ENCODE data around the gene COG3. TPM values are rescaled to one million over a fixed set of nuclear protein-coding genes. Genes with fewer than 3 reads are reported as not detected.

Gene COG3
- total RNA-seq, 2 donors from 2014 or later, result 20.3 to 36.3 TPM

GRCh38 chr13:45492538-45492937, 27.8 kb downstream of the COG3 start:
- no peak overlapping the region for H3K4me3 ChIP-seq
- H3K27me3 ChIP-seq (replicated peaks; ENCODE audit: insufficient read depth), result no peaks in the 10 kb centered on the region
- H3K36me3 ChIP-seq, result peaks cover 23% of the 10 kb centered on the region
- TF ChIP-seq CTCF (IDR thresholded peaks at IDR 0.05), result no peak
- no peaks in the 10 kb centered on the region for H3K4me1 ChIP-seq (ENCODE audit: control insufficient read depth in 1 of 2, low read depth in 2 of 2)
- no peaks in the 10 kb centered on the region for H3K9me3 ChIP-seq
- no peak for DNase-seq (ENCODE audit: low spot score)
- ATAC-seq (ENCODE audit: insufficient number of reproducible peaks, low FRiP score, low read depth), result no peak
- H3K27ac ChIP-seq, result no peak overlapping the region

DNA sequence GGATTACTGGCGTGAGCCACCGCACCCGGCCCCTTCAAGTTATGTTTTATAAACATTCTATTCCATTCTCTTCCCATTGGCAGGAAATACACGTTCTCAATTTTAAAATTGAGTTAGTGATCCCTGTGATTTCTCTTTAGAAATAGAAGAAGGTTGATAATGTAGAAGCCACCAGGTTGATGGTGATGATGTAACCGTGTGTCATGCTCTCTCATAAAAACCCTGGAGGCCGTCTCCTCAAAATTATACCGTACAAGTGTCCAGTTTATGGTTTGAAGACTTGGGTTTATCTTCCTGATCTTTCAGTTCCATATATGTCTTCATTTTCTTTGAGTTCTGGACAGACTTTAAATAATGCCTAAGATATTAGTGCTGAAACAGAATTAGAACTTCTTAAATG, 32.2 kb downstream of the COG3 start:
- DNase-seq (ENCODE audit: low spot score), result no peak
- no peak for ATAC-seq (ENCODE audit: insufficient number of reproducible peaks, low FRiP score, low read depth)
- Histone ChIP-seq H3K36me3 (peaks cover 22% of the 10 kb centered on the region), H3K27me3 (replicated peaks; ENCODE audit: insufficient read depth) (no peaks in the 10 kb centered on the region), H3K4me1 (ENCODE audit: control insufficient read depth in 1 of 2, low read depth in 2 of 2) (no peaks in the 10 kb centered on the region), H3K27ac (no peak overlapping the region), H3K4me3 (no peak overlapping the region), H3K9me3 (no peaks in the 10 kb centered on the region)
- TF ChIP-seq CTCF (IDR thresholded peaks at IDR 0.05), result no peak

DNA sequence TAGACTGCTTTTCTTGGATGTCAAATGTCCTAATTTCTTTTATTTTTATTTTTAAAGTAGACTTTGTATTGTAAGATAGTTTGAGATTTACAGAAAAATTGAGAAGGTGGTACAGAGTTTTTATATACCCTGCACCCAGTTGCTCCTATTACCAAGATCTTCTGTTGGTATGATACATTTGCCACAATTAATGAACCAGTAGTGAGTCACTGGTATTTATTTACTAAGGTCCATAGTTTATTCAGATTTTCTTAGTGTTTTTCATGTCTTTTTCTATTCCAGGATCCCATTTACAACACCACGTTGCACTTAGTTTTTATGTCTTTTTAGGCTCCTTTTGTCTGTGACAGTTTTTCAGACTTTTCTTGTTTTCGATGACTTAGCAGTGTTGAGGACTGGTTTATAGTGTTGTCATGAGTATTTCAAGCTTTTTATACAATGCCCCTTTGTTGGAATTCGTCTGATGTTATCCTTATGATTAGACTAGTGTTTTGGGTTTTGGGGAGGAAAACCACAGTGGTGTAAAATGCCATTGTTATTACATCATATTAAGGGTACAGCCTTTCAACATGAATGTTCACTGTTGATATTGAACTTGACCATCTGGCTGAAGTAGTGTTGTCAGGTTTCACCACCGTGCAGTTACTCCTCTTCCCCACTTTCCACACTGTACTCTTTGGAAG, 35.9 kb downstream of the COG3 start:
- ATAC-seq (ENCODE audit: insufficient number of reproducible peaks, low FRiP score, low read depth) (no peak), DNase-seq (ENCODE audit: low spot score) (no peak)
- Histone ChIP-seq H3K36me3 (peaks cover 33% of the 10 kb centered on the region), H3K27ac (peak overlapping the region in 1 of 2 donors; percentile 1), H3K4me1 (ENCODE audit: control insufficient read depth in 1 of 2, low read depth in 2 of 2) (no peaks in the 10 kb centered on the region), H3K9me3 (no peaks in the 10 kb centered on the region), H3K4me3 (no peak overlapping the region), H3K27me3 (replicated peaks; ENCODE audit: insufficient read depth) (no peaks in the 10 kb centered on the region)
- TF ChIP-seq CTCF (IDR thresholded peaks at IDR 0.05), result no peak

DNA sequence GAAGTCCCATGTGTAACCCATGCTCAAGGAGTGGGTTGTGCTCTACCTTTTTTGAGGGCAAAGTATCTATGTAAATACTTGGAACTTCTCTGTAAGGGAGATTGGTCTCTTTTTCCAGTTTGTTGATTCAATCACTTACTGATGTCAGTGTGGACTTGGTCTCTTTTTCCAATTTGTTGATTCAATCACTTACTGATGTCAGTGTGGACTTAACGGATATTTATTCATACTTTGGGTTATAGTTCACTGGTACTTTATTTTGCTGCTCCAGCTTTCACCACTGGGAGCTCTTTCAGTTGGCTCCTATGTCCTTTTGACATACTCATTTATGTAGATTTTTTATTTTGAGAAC, 36.4 kb downstream of the COG3 start:
- H3K27me3 ChIP-seq (replicated peaks; ENCODE audit: insufficient read depth), result no peaks in the 10 kb centered on the region
- DNase-seq (ENCODE audit: low spot score) (no peak), ATAC-seq (ENCODE audit: insufficient number of reproducible peaks, low FRiP score, low read depth) (no peak)
- no peak for TF ChIP-seq CTCF (IDR thresholded peaks at IDR 0.05)
- peaks cover 30% of the 10 kb centered on the region for H3K36me3 ChIP-seq
- no peaks in the 10 kb centered on the region for H3K9me3 ChIP-seq
- no peak overlapping the region for H3K4me3 ChIP-seq
- H3K4me1 ChIP-seq (ENCODE audit: control insufficient read depth in 1 of 2, low read depth in 2 of 2), result no peaks in the 10 kb centered on the region
- no peak overlapping the region for H3K27ac ChIP-seq

- no peaks in the 10 kb centered on the region for H3K4me1 ChIP-seq (ENCODE audit: control insufficient read depth in 1 of 2, low read depth in 2 of 2)
- peaks cover 24% of the 10 kb centered on the region for H3K36me3 ChIP-seq
These were observed 38.9 kb downstream of the COG3 start for GRCh38 chr13:45503658-45504057.

More at GRCh38 chr13:45503658-45504057, 38.9 kb downstream of the COG3 start:
- no peaks in the 10 kb centered on the region for H3K9me3 ChIP-seq
- H3K27me3 ChIP-seq (replicated peaks; ENCODE audit: insufficient read depth), result no peaks in the 10 kb centered on the region
- no peak for ATAC-seq (ENCODE audit: insufficient number of reproducible peaks, low FRiP score, low read depth)
- DNase-seq (ENCODE audit: low spot score), result no peak
- TF ChIP-seq CTCF (IDR thresholded peaks at IDR 0.05), result no peak
- no peak overlapping the region for H3K4me3 ChIP-seq
- no peak overlapping the region for H3K27ac ChIP-seq

Data from thoracic aorta (tissue), 2 donors.